HepG2 (cell line): ENCODE measurements around the gene MS4A6A. TPM values are rescaled to one million over a fixed set of nuclear protein-coding genes. Genes with fewer than 3 reads are reported as not detected.

Experiments
- ATAC-seq: fragments of 200-7000 bp; cut with Tn5 transposase; 3 replicates; pipeline ENCODE4 v1.9.1; 2020; ENCODE audit warnings: mild to moderate bottlenecking, moderate library complexity
- BruUV-seq: library from RNA; stranded (reverse); fragments of 400-500 nt; replicated peaks from 2 replicates; lab custom pipeline; 2021; lab: Mats Ljungman, UMichigan
- CTCF ChIA-PET: fragments of 300-600 bp; formaldehyde crosslinking; extraction: SDS; loops from one replicate; lab custom pipeline; 2021; ENCODE audit warnings: low total read pairs, inconsistent platforms, low intra/inter-chr PET ratio; lab: Yijun Ruan, JAX
- POLR2A ChIA-PET: fragments of 350-600 bp; sonication (Branson Sonifier 250); formaldehyde crosslinking; loops from one replicate; lab custom pipeline; 2020; ENCODE audit warnings: antibody characterized with exemption, inconsistent platforms; lab: Yijun Ruan, JAX
- DNase-seq: peaks from one replicate; pipeline ENCODE4 v3.0.0-alpha.2; 2015; ENCODE audit warnings: low spot score
- FAIRE-seq: peaks from 3 replicates; lab custom pipeline; 2011; peaks lifted over from hg19 to GRCh38; lab: Jason Lieb, UNC
- H2AFZ ChIP-seq: one replicate; pipeline ENCODE4 v1.6.1; 2011; ENCODE audit warnings: low read length, inconsistent platforms
- H3K27ac ChIP-seq: fragments of 300-600 bp; 3 replicates; pipeline ENCODE4 v1.8.0; 2011; ENCODE audit warnings: mixed run types, mild to moderate bottlenecking, mixed read lengths, low read length, inconsistent platforms; ENCODE audit not compliant: insufficient read depth; ENCODE audit errors: extremely low read length
- H3K27me3 ChIP-seq, 2 experiments: fragments of 200-600 bp in 1 of 2; 2 replicates in 1 of 2; 3 replicates in 1 of 2; pipeline versions ENCODE4 v1.6.0 to v1.8.0; 2011; ENCODE audit warnings: low read length in 2 of 2, mild to moderate bottlenecking in 2 of 2, moderate library complexity in 2 of 2, inconsistent platforms in 1 of 2; ENCODE audit not compliant: insufficient read depth in 2 of 2, control insufficient read depth in 1 of 2
- H3K36me3 ChIP-seq, 2 experiments: fragments of 200-600 bp in 1 of 2; replicated peaks in 1 of 2; 2 replicates in 1 of 2; 3 replicates in 1 of 2; pipeline versions ENCODE4 v1.5.1 to v1.8.0; 2011; ENCODE audit warnings: low read length in 2 of 2, inconsistent platforms in 1 of 2; ENCODE audit not compliant: insufficient read depth in 2 of 2, control insufficient read depth in 1 of 2
- H3K4me1 ChIP-seq: 2 replicates; pipeline ENCODE4 v1.5.1; 2012; ENCODE audit warnings: low read length, inconsistent platforms; ENCODE audit not compliant: insufficient read depth
- H3K4me2 ChIP-seq: 2 replicates; pipeline ENCODE4 v1.6.0; 2011; ENCODE audit warnings: low read depth, low read length, inconsistent platforms
- H3K4me3 ChIP-seq, 3 experiments: fragments of 200-600 bp in 1 of 3; sonication (generic), shearing (Covaris generic) in 1 of 3; replicated peaks in 1 of 3; 2 replicates each; pipeline ENCODE4 v1.5.1; 2011 to 2016; ENCODE audit warnings: low read length in 3 of 3, inconsistent platforms in 2 of 3, low read depth in 2 of 3, mild to moderate bottlenecking in 2 of 3, control low read depth in 1 of 3, mixed read lengths in 1 of 3; ENCODE audit not compliant: insufficient read depth in 1 of 3
- H3K79me2 ChIP-seq: one replicate; pipeline ENCODE4 v1.6.1; 2011; ENCODE audit warnings: low read length, inconsistent platforms; ENCODE audit not compliant: insufficient read depth
- H3K9ac ChIP-seq: 2 replicates; pipeline ENCODE4 v1.6.0; 2011; ENCODE audit warnings: mild to moderate bottlenecking, low read depth, low read length, inconsistent platforms; ENCODE audit not compliant: insufficient read depth
- H3K9me3 ChIP-seq: 2 replicates; pipeline ENCODE4 v1.5.1; 2012; ENCODE audit warnings: mild to moderate bottlenecking, low read length
- H4K20me1 ChIP-seq: 2 replicates; pipeline ENCODE4 v1.6.0; 2011; ENCODE audit warnings: inconsistent platforms, mild to moderate bottlenecking, low read length, moderate library complexity; ENCODE audit not compliant: insufficient read depth
- AHR ChIP-seq: IDR thresholded peaks from 2 replicates; pipeline ENCODE4 v1.6.1; 2018; ENCODE audit warnings: missing genetic modification reagents, missing compliant biosample characterization
- ARHGAP35 ChIP-seq: sonication (generic); formaldehyde crosslinking; IDR thresholded peaks from 2 replicates; pipeline ENCODE4 v1.9.0; 2022; ENCODE audit warnings: mild to moderate bottlenecking, inconsistent platforms, moderate library complexity, missing genetic modification reagents, borderline replicate concordance
- FOXO1 ChIP-seq: sonication (generic); formaldehyde crosslinking; IDR thresholded peaks from 2 replicates; pipeline ENCODE4 v1.4.0; 2020; ENCODE audit warnings: missing genetic modification reagents
- KDM2A ChIP-seq: sonication (generic); formaldehyde crosslinking; IDR thresholded peaks from 2 replicates; pipeline ENCODE4 v1.4.0; 2020; ENCODE audit warnings: low read depth, missing genetic modification reagents, borderline replicate concordance
- MAF1 ChIP-seq: sonication (generic); formaldehyde crosslinking; IDR thresholded peaks from 2 replicates; pipeline ENCODE4 v1.5.0; 2020; ENCODE audit warnings: missing genetic modification reagents, borderline replicate concordance
- NFKBIZ ChIP-seq: IDR thresholded peaks from 2 replicates; pipeline ENCODE4 v1.6.1; 2018; ENCODE audit warnings: missing genetic modification reagents, missing compliant biosample characterization
- PRDM4 ChIP-seq: sonication (generic); formaldehyde crosslinking; IDR thresholded peaks from 2 replicates; pipeline ENCODE4 v1.9.0; 2021; ENCODE audit warnings: missing genetic modification reagents, borderline replicate concordance
- RBM22 ChIP-seq: fragments of 200-400 bp; formaldehyde crosslinking; optimal IDR thresholded peaks from 2 replicates; pipeline ENCODE3; 2017; ENCODE audit warnings: mild to moderate bottlenecking, low read length, moderate library complexity
- USF2 ChIP-seq, 2 experiments: sonication (generic) in 1 of 2; formaldehyde crosslinking in 1 of 2; IDR thresholded peaks; 2 replicates each; pipeline versions ENCODE4 v1.5.1 to v1.6.1; 2011 to 2020; ENCODE audit warnings: borderline replicate concordance in 1 of 2, low read depth in 1 of 2, low read length in 1 of 2, mild to moderate bottlenecking in 1 of 2, missing genetic modification reagents in 1 of 2, moderate library complexity in 1 of 2
- ZNF121 ChIP-seq: sonication (generic); formaldehyde crosslinking; IDR thresholded peaks from 2 replicates; pipeline ENCODE4 v1.5.0; 2020; ENCODE audit warnings: mild to moderate bottlenecking, missing genetic modification reagents
- ZNF232 ChIP-seq: sonication (generic); formaldehyde crosslinking; IDR thresholded peaks from 2 replicates; pipeline ENCODE4 v1.4.0; 2020; ENCODE audit warnings: missing genetic modification reagents, borderline replicate concordance
- ZNF737 ChIP-seq: sonication (generic); formaldehyde crosslinking; IDR thresholded peaks from 2 replicates; pipeline ENCODE4 v1.5.0; 2020; ENCODE audit warnings: missing genetic modification reagents, mild to moderate bottlenecking, borderline replicate concordance
- WGBS: methylation state at CpG from one replicate; pipeline ENCODE4 v1.1.6; 2017; ENCODE audit warnings: low lambda C conversion rate; 5-methylcytosine and 5-hydroxymethylcytosine counted together
- in situ Hi-C: cut with HindIII; loops from 2 replicates; pipeline ENCODE4 v1.10.0; 2017; ENCODE audit warnings: low pct_unique_long_range_greater_than_20kb; ENCODE audit not compliant: extremely low pct_ligation_motif_present
- intact Hi-C: fragments of 100-400 bp; cut with micrococcal nuclease; formaldehyde crosslinking; loops from one replicate; pipeline ENCODE4 v1.10.0; 2022; ENCODE audit not compliant: unreplicated experiment
- polyA plus RNA-seq, 8 experiments: library from polyadenylated mRNA; depleted of rRNA in 3 of 8; stranded (reverse) in 7 of 8; unstranded in 1 of 8; fragments of >200 nt; fragmentation: Illumina TruSeq in 4 of 8; extraction: Trizol in 4 of 8; gene quantifications; 2 replicates each; pipeline versions ENCODE4 v1.2.1 to v1.2.3, GENCODE V29; 2011 to 2016; ENCODE audit warnings: low read depth in 4 of 8, missing spikeins in 1 of 8, mixed read lengths in 1 of 8; ENCODE audit not compliant: insufficient read depth in 1 of 8
- total RNA-seq, 5 experiments: library from RNA; depleted of rRNA; stranded (reverse); fragments of >200 nt; fragmentation: Illumina TruSeq; extraction: Trizol; gene quantifications; 2 replicates each; pipeline ENCODE4 v1.2.3, GENCODE V29; 2016; ENCODE audit warnings: low read depth in 1 of 5

The MS4A6A gene
- total and polyA plus RNA-seq, 2 of the 13 experiments (the other 11 are each of a cell fraction or from before 2014, with no cell fraction given) = not detected

- Histone ChIP-seq H3K27ac (no peak overlapping the region), H3K9me3 (no peaks in the 10 kb centered on the region), H3K36me3 (no peaks in the 10 kb centered on the region), H4K20me1 (no peaks in the 10 kb centered on the region), H3K27me3 (no peaks in the 10 kb centered on the region), H3K4me2 (no peak overlapping the region), H2AFZ (no peak overlapping the region)
- no TSS peak for BruUV-seq
- FAIRE-seq (no peak), ATAC-seq (no peak)
- in situ Hi-C loops = no loop called here
- ChIA-PET CTCF (no interaction called here), POLR2A (no interaction called here)
- WGBS = 5% methylated on average over 1 of the region's 1 CpG
- TF ChIP-seq AHR (CRISPR knock-in tag) (no peak), USF2 (IDR thresholded peaks at IDR 0.05; ENCODE audit: low read depth, low read length) (no peak), USF2 (CRISPR knock-in tag; IDR thresholded peaks at IDR 0.05; ENCODE audit: borderline replicate concordance) (no peak), NFKBIZ (CRISPR knock-in tag) (no peak)
- TF ChIP-seq, all 625 proteins: peak for 0
- H3K9ac ChIP-seq = no peak overlapping the region
- no peaks in the 10 kb centered on the region for H3K4me1 ChIP-seq
- intact Hi-C loops = no loop called here
- no peak overlapping the region for H3K4me3 ChIP-seq
- no peak for DNase-seq
- H3K79me2 ChIP-seq = no peaks in the 10 kb centered on the region
Measured at GRCh38 chr11:60208951-60209350, 26.1 kb upstream of the MS4A6A start.

GRCh38 chr11:60208146-60208895 is 25.4 kb upstream of the MS4A6A start:
- DNase-seq (no peak), ATAC-seq (no peak), FAIRE-seq (no peak)
- no TSS peak for BruUV-seq
- H3K4me1 ChIP-seq = no peaks in the 10 kb centered on the region
- ChIA-PET POLR2A (no interaction called here), CTCF (no interaction called here)
- H3K27me3 ChIP-seq = no peaks in the 10 kb centered on the region
- H4K20me1 ChIP-seq = no peaks in the 10 kb centered on the region
- H3K9me3 ChIP-seq = no peaks in the 10 kb centered on the region
- in situ Hi-C loops = no loop called here
- H3K79me2 ChIP-seq = no peaks in the 10 kb centered on the region
- intact Hi-C loops = no loop called here
- no peak overlapping the region for H3K27ac ChIP-seq
- H3K4me2 ChIP-seq = no peak overlapping the region
- no peaks in the 10 kb centered on the region for H3K36me3 ChIP-seq
- H3K4me3 ChIP-seq = no peak overlapping the region
- 20% methylated on average over 4 of the region's 4 CpGs for WGBS
- no peak overlapping the region for H3K9ac ChIP-seq
- no peak overlapping the region for H2AFZ ChIP-seq
- TF ChIP-seq ZNF121 (no peak), KDM2A (CRISPR knock-in tag) (no peak), ZNF232 (CRISPR knock-in tag) (no peak), RBM22 (no peak), ARHGAP35 (CRISPR knock-in tag) (no peak), ZNF737 (CRISPR knock-in tag) (no peak), MAF1 (CRISPR knock-in tag) (no peak), PRDM4 (CRISPR knock-in tag) (no peak), FOXO1 (CRISPR knock-in tag) (no peak)
